ENCODE results near the gene GRID1.

GRID1 gene

DNA sequence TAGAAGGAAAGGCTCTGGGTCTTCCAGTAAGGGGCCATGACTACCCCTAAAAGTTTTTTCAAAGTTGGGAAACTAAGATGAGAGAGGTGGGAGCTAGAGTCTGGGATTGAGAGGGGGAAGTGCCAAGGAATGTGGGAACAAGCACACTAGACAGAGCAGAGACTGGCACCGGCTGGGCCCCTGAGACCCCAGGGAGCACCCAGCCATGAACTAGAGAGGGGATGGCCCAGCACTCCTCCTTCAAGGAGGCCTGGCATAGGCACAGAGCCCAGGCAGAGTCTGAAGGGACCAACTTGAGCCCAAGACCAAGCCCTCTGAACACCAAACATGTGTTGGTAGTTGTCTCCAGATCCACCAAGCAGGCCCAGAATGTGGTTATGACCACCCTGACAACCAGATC lies 119.0 kb downstream of the GRID1 start:
- TF ChIP-seq, protein P1, sequence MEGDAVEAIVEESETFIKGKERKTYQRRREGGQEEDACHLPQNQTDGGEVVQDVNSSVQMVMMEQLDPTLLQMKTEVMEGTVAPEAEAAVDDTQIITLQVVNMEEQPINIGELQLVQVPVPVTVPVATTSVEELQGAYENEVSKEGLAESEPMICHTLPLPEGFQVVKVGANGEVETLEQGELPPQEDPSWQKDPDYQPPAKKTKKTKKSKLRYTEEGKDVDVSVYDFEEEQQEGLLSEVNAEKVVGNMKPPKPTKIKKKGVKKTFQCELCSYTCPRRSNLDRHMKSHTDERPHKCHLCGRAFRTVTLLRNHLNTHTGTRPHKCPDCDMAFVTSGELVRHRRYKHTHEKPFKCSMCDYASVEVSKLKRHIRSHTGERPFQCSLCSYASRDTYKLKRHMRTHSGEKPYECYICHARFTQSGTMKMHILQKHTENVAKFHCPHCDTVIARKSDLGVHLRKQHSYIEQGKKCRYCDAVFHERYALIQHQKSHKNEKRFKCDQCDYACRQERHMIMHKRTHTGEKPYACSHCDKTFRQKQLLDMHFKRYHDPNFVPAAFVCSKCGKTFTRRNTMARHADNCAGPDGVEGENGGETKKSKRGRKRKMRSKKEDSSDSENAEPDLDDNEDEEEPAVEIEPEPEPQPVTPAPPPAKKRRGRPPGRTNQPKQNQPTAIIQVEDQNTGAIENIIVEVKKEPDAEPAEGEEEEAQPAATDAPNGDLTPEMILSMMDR (conservative IDR thresholded peaks at IDR 0.05; ENCODE audit: low read depth, low read length) = no peak
- no peak for DNase-seq (ENCODE audit: low read depth)
- H3K4me3 ChIP-seq (ENCODE audit: low read depth, low read length) = no peak overlapping the region

DNA sequence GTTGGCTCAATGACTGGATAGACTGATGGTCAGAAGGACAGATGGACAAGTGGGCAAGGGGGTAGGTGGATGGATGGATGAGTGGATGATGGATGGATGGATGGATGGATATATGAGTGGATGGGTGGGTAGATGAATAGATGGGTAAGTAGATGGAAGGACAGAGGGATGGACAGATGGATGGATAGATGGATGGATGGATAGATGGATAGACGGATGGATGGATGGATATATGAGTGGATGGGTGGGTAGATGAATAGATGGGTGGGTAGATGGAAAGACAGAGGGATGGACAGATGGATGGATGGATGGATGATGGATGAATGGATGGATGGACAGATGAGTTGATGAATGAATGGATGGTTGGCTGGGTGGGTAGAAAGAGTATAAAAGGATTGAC lies 119.5 kb downstream of the GRID1 start:
- TF ChIP-seq, protein P1 (conservative IDR thresholded peaks at IDR 0.05; ENCODE audit: low read depth, low read length) = no peak
- no peak overlapping the region for H3K4me3 ChIP-seq (ENCODE audit: low read depth, low read length)
- no peak for DNase-seq (ENCODE audit: low read depth)

DNA sequence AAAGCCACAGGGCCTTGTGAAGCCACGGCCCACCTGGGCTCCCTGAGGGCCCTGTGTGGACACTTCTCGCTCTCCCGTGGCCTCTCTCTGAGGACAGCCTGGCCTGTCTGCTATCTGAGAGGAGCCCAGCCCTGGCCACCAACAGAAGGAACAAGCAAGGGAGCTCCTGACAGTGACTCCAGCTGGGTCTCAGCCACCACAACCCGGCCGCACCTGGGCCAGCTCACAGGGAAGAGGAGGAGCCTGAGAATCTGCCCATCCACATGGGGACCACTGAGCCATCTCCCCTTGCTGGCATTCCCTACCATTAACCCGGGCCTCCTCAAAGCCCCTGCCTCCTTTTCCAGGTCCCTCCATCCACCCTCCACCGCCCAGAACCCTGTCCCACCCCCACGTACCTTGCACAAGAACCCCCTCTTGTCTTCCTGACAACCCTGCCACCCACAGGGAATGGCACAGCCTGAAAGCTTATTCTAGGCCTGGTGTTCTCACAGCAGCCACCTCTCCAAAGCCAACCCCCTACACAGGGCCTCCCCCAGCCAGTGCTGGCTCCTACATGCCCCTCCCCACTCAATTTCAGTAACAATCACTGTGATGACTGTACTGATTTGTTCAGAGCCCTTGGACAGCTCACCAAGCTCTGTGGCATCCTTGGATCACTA lies 120.2 kb downstream of the GRID1 start:
- TF ChIP-seq, protein P1 (conservative IDR thresholded peaks at IDR 0.05; ENCODE audit: low read depth, low read length) = no peak
- no peak for DNase-seq (ENCODE audit: low read depth)
- no peak overlapping the region for H3K4me3 ChIP-seq (ENCODE audit: low read depth, low read length)

DNA sequence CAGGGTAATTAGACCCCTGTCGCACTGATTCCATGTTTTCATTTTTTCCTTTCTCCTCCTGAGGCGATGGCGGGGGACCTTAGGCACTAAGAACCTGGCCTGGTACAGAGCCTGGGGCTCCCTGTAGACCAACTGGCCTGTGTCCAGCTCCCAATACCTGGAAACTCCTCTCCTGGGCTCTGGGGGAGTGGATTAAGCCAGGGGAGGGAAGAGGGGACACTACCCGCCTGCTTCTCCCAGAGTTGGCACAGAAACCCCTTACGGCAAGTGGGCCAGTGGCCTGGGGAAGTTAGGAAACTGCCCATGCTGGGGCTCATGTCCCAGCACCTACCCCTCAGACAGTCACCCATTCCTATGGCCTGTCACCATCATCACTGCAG lies 121.6 kb downstream of the GRID1 start:
- DNase-seq (ENCODE audit: low read depth) = no peak
- TF ChIP-seq, protein P1 (conservative IDR thresholded peaks at IDR 0.05; ENCODE audit: low read depth, low read length) = no peak
- no peak overlapping the region for H3K4me3 ChIP-seq (ENCODE audit: low read depth, low read length)

DNA sequence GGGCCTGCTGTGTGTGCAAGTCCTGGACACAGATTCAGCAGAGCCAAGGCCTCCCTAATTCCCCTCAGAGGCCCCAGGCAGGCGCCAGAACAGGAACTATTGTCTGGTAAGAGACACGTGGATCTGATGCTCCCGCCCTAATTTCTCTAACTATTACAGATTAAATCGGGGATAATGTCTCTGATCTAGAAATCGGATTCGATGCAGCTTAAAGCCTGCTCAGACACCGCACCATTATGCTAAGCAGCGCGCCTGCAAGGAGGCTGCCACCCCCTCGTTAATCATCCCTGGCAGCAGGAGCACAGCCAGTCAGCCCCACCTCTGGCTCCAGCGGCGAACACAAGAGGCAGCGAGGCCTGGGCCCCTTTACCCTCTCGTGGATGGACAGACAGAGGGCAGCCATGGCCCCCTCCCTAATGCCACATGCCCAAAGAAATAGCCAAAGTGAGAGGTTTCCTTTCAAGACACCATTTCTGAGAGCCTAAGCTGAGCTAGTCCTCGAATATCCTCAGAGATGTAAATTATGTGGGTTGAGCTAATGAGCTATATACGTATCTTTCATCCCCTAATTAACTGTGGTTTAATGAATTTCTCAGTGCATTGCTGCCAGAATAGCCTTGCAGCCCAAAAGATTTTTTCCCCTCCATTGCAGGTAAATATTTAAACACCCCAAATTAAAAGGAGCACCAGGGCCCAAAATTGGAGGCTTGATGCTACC lies 122.1 kb downstream of the GRID1 start:
- no peak overlapping the region for H3K4me3 ChIP-seq (ENCODE audit: low read depth, low read length)
- no peak for DNase-seq (ENCODE audit: low read depth)
- TF ChIP-seq, protein P1 (conservative IDR thresholded peaks at IDR 0.05; ENCODE audit: low read depth, low read length) = no peak

DNA sequence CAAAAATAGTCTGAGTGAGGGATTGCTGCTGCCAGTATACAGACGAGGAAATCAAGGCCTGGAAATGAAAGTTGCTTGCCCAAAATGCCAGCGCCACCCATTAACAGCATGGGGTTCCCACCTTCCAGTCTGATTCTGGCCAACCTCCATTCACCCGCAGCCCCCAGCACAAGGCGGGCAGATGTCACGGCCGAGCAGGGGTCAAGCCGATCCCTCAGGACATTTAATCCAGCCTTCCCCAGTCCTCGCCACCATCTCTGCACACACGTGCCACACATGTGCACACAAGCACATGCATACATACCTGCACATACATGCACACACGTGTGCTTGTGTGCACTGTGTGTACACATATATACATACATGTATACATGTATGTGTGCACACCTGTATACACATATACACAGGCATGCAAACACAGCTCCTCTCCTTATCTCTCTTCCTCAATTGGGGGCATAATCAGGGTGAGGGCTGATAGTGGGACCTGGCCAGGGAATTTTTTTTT lies 122.9 kb downstream of the GRID1 start:
- DNase-seq (ENCODE audit: low read depth) = no peak
- no peak overlapping the region for H3K4me3 ChIP-seq (ENCODE audit: low read depth, low read length)
- TF ChIP-seq, protein P1 (conservative IDR thresholded peaks at IDR 0.05; ENCODE audit: low read depth, low read length) = no peak

Data from choroid plexus epithelial cell (primary cell).